HepG2 (cell line): ENCODE results near the gene TOP3B. TPM values are rescaled to one million over a fixed set of nuclear protein-coding genes. Genes with fewer than 3 reads are reported as not detected.

ENCODE experiments used
- ADNP ChIP-seq: sonication (generic); formaldehyde crosslinking; IDR thresholded peaks from 2 replicates; pipeline ENCODE4 v1.4.0; 2020; ENCODE audit warnings: missing genetic modification reagents
- DR1 ChIP-seq: sonication (generic); formaldehyde crosslinking; IDR thresholded peaks from 2 replicates; pipeline ENCODE4 v1.8.0; 2021; ENCODE audit warnings: mild to moderate bottlenecking, missing genetic modification reagents, inconsistent platforms
- FOXJ3 ChIP-seq: sonication (generic); formaldehyde crosslinking; IDR thresholded peaks from 2 replicates; pipeline ENCODE4 v1.4.0; 2020; ENCODE audit warnings: missing genetic modification reagents, mild to moderate bottlenecking, borderline replicate concordance
- GABPA ChIP-seq, 2 experiments: IDR thresholded peaks; 2 replicates each; pipeline ENCODE4 v1.6.1; 2011 to 2016; ENCODE audit warnings: low read depth in 2 of 2, low read length in 1 of 2, missing biosample characterization in 1 of 2, missing genetic modification characterization in 1 of 2
- GZF1 ChIP-seq: sonication (generic); formaldehyde crosslinking; IDR thresholded peaks from 2 replicates; pipeline ENCODE4 v1.5.1; 2020; ENCODE audit warnings: mild to moderate bottlenecking, missing genetic modification reagents
- HDAC6 ChIP-seq: fragments of 200-600 bp; sonication (generic); IDR thresholded peaks from 2 replicates; pipeline ENCODE4 v1.7.0; 2017; ENCODE audit warnings: mild to moderate bottlenecking, antibody characterized with exemption, low read length, low read depth
- HNRNPL ChIP-seq: fragments of 200-400 bp; formaldehyde crosslinking; IDR thresholded peaks from 2 replicates; pipeline ENCODE4 v1.6.1; 2017; ENCODE audit warnings: mild to moderate bottlenecking, low read depth, low read length
- HOXA3 ChIP-seq: sonication (generic); formaldehyde crosslinking; IDR thresholded peaks from 2 replicates; pipeline ENCODE4 v1.5.0; 2020; ENCODE audit warnings: missing genetic modification reagents
- MYC ChIP-seq: sonication (generic); formaldehyde crosslinking; IDR thresholded peaks from 2 replicates; pipeline ENCODE4 v1.9.0; 2021; ENCODE audit warnings: missing genetic modification reagents, borderline replicate concordance
- SALL2 ChIP-seq: sonication (generic); formaldehyde crosslinking; IDR thresholded peaks from 2 replicates; pipeline ENCODE4 v1.8.1; 2023; ENCODE audit warnings: mild to moderate bottlenecking, missing genetic modification reagents, inconsistent platforms
- SUZ12 ChIP-seq: fragments of 150-350 bp; IDR thresholded peaks from 2 replicates; pipeline ENCODE4 v1.6.1; 2014; ENCODE audit warnings: low read depth, low read length
- TBP ChIP-seq: sonication (generic); formaldehyde crosslinking; IDR thresholded peaks from 2 replicates; pipeline ENCODE4 v1.5.0; 2020; ENCODE audit warnings: missing genetic modification reagents
- TOE1 ChIP-seq: sonication (generic); formaldehyde crosslinking; IDR thresholded peaks from 2 replicates; pipeline ENCODE4 v1.4.0; 2020; ENCODE audit warnings: mild to moderate bottlenecking, missing genetic modification reagents
- XRCC5 ChIP-seq: fragments of 200-400 bp; formaldehyde crosslinking; optimal IDR thresholded peaks from 2 replicates; pipeline ENCODE3; 2017; ENCODE audit warnings: mild to moderate bottlenecking, low read length
- ZFP62 ChIP-seq: sonication (generic); formaldehyde crosslinking; IDR thresholded peaks from 2 replicates; pipeline ENCODE4 v1.4.0; 2020; ENCODE audit warnings: missing genetic modification reagents
- ZHX1 ChIP-seq: sonication (generic); formaldehyde crosslinking; IDR thresholded peaks from 2 replicates; pipeline ENCODE4 v1.8.1; 2022; ENCODE audit warnings: low read depth, mild to moderate bottlenecking, missing genetic modification reagents
- ZNF10 ChIP-seq: sonication (generic); formaldehyde crosslinking; IDR thresholded peaks from 2 replicates; pipeline ENCODE4 v1.4.0; 2020; ENCODE audit warnings: mild to moderate bottlenecking, low read depth, missing genetic modification reagents, borderline replicate concordance
- ZNF333 ChIP-seq: sonication (generic); formaldehyde crosslinking; IDR thresholded peaks from 2 replicates; pipeline ENCODE4 v1.4.0; 2020; ENCODE audit warnings: mild to moderate bottlenecking, missing genetic modification reagents, borderline replicate concordance
- ZNF616 ChIP-seq: sonication (generic); formaldehyde crosslinking; IDR thresholded peaks from 2 replicates; pipeline ENCODE4 v1.5.0; 2020; ENCODE audit warnings: low read depth, mild to moderate bottlenecking, missing genetic modification reagents
- ZSCAN31 ChIP-seq: sonication (generic); formaldehyde crosslinking; IDR thresholded peaks from 2 replicates; pipeline ENCODE4 v1.5.0; 2020; ENCODE audit warnings: low read depth, mild to moderate bottlenecking, missing genetic modification reagents
- polyA plus RNA-seq, 8 experiments: library from polyadenylated mRNA; depleted of rRNA in 3 of 8; stranded (reverse) in 7 of 8; unstranded in 1 of 8; fragments of >200 nt; fragmentation: Illumina TruSeq in 4 of 8; extraction: Trizol in 4 of 8; gene quantifications; 2 replicates each; pipeline versions ENCODE4 v1.2.1 to v1.2.3, GENCODE V29; 2011 to 2016; ENCODE audit warnings: low read depth in 4 of 8, missing spikeins in 1 of 8, mixed read lengths in 1 of 8; ENCODE audit not compliant: insufficient read depth in 1 of 8
- total RNA-seq, 5 experiments: library from RNA; depleted of rRNA; stranded (reverse); fragments of >200 nt; fragmentation: Illumina TruSeq; extraction: Trizol; gene quantifications; 2 replicates each; pipeline ENCODE4 v1.2.3, GENCODE V29; 2016; ENCODE audit warnings: low read depth in 1 of 5
- TF ChIP-seq, protein P1 (sequence below): sonication (generic); formaldehyde crosslinking; IDR thresholded peaks from 2 replicates; pipeline ENCODE4 v1.5.1; 2020; ENCODE audit warnings: missing genetic modification reagents, mild to moderate bottlenecking, borderline replicate concordance
- TF ChIP-seq, protein P2 (sequence below): sonication (generic); formaldehyde crosslinking; IDR thresholded peaks from 2 replicates; pipeline ENCODE4 v1.4.0; 2020; ENCODE audit warnings: missing genetic modification reagents, borderline replicate concordance
- TF ChIP-seq, protein P3 (sequence below): sonication (generic); formaldehyde crosslinking; IDR thresholded peaks from 2 replicates; pipeline ENCODE4 v1.4.0; 2020; ENCODE audit warnings: missing genetic modification reagents

TOP3B gene
- total and polyA plus RNA-seq, 2 of the 13 experiments (the other 11 are each of a cell fraction or from before 2014, with no cell fraction given), result 28.5 to 29.7 TPM

DNA sequence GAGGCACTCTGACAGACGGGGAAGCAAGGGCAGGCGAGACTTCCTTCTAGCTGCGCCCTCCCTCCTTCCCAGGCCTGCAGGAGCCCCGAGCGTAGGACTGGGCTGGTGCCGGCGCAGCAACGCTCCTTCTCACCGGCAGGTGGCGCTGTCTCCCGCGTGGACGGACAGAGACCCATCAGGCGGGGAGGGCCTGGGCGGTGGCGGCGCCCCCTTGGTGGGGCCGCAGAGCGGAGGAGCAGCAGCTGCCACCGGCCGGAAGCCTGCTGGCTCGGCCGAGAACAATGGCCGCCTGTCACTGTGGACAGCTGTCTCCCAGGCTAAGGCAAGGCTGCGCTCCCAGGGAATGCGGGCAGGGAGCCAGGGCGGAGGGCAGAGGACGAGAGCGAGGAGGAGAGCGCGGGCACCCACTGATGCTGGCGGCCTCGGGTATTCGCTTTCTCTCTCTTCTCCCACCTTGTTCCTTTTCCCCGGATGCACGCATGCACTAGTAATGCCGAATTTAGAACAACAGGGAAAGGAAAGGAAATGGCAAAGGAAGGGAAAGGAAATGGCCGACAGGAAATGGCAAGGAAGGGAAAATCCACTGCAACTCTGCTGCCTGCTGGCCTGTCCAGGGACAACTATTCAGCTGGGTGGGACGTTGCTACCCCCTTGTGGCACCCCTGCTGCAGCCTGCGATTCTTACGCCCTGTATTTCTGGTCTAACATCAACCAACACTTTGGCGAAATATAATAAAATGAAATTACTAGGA lies 44.3 kb downstream of the TOP3B start (continued):
- TF ChIP-seq HOXA3 (CRISPR knock-in tag), result peak; percentile 82
- no peak for TF ChIP-seq ZNF333 (CRISPR knock-in tag)
- no peak for TF ChIP-seq FOXJ3 (CRISPR knock-in tag)
- 0 out of 2 replicates have a peak, but pooled peaks have one; percentile 64 for TF ChIP-seq HNRNPL
- TF ChIP-seq ZSCAN31, result no peak; the same call in 1 of the 2 replicates
- no peak for TF ChIP-seq ADNP
- TF ChIP-seq TBP, result no peak
- no peak for TF ChIP-seq GZF1
- TF ChIP-seq ZFP62 (CRISPR knock-in tag), result no peak
- TF ChIP-seq DR1, result peak; percentile 45; the same call in 1 of the 2 replicates
- TF ChIP-seq SUZ12, result no peak
- TF ChIP-seq, protein P1, sequence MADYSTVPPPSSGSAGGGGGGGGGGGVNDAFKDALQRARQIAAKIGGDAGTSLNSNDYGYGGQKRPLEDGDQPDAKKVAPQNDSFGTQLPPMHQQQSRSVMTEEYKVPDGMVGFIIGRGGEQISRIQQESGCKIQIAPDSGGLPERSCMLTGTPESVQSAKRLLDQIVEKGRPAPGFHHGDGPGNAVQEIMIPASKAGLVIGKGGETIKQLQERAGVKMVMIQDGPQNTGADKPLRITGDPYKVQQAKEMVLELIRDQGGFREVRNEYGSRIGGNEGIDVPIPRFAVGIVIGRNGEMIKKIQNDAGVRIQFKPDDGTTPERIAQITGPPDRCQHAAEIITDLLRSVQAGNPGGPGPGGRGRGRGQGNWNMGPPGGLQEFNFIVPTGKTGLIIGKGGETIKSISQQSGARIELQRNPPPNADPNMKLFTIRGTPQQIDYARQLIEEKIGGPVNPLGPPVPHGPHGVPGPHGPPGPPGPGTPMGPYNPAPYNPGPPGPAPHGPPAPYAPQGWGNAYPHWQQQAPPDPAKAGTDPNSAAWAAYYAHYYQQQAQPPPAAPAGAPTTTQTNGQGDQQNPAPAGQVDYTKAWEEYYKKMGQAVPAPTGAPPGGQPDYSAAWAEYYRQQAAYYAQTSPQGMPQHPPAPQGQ (CRISPR knock-in tag), result no peak
- TF ChIP-seq XRCC5, result peak; percentile 97
- TF ChIP-seq, protein P2, sequence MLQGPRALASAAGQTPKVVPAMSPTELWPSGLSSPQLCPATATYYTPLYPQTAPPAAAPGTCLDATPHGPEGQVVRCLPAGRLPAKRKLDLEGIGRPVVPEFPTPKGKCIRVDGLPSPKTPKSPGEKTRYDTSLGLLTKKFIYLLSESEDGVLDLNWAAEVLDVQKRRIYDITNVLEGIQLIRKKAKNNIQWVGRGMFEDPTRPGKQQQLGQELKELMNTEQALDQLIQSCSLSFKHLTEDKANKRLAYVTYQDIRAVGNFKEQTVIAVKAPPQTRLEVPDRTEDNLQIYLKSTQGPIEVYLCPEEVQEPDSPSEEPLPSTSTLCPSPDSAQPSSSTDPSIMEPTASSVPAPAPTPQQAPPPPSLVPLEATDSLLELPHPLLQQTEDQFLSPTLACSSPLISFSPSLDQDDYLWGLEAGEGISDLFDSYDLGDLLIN, result no peak
- no peak for TF ChIP-seq HDAC6
- TF ChIP-seq, protein P3, sequence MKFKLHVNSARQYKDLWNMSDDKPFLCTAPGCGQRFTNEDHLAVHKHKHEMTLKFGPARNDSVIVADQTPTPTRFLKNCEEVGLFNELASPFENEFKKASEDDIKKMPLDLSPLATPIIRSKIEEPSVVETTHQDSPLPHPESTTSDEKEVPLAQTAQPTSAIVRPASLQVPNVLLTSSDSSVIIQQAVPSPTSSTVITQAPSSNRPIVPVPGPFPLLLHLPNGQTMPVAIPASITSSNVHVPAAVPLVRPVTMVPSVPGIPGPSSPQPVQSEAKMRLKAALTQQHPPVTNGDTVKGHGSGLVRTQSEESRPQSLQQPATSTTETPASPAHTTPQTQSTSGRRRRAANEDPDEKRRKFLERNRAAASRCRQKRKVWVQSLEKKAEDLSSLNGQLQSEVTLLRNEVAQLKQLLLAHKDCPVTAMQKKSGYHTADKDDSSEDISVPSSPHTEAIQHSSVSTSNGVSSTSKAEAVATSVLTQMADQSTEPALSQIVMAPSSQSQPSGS (CRISPR knock-in tag), result no peak
- peak; percentile 80; the same call in 1 of the 2 replicates for TF ChIP-seq ZHX1 (CRISPR knock-in tag)
- TF ChIP-seq ZNF10 (CRISPR knock-in tag), result no peak
- TF ChIP-seq TOE1 (CRISPR knock-in tag), result no peak; the same call in 1 of the 2 replicates
- TF ChIP-seq SALL2 (CRISPR knock-in tag), result peak; percentile 48; the same call in 1 of the 2 replicates
- TF ChIP-seq MYC (CRISPR knock-in tag), result peak; percentile 91
- no peak for TF ChIP-seq ZNF616 (CRISPR knock-in tag)
- TF ChIP-seq GABPA (IDR thresholded peaks at IDR 0.05; ENCODE audit: low read depth, low read length), result no peak; the same call in none of the 2 replicates
- peak; percentile 77 for TF ChIP-seq GABPA (CRISPR knock-in tag; IDR thresholded peaks at IDR 0.05; ENCODE audit: low read depth)
